NCI-H2107 (cell line): Measurements from ENCODE around the gene NCOA4.
A peak's percentile ranks its signal among the peaks of the same experiment; 100 is the strongest.
"Not testable (repeated sequence)": the region's sequence is repeated elsewhere in the genome, so short reads cannot be mapped to it uniquely, and the experiment has no call there.

Source experiments
- DNase-seq: peaks from one replicate; lab custom pipeline; 2025; lab: John Stamatoyannopoulos, UW

Gene NCOA4

GRCh38 chr10:45983538-45984186 lies 46.8 kb downstream of the NCOA4 start:
- DNase-seq: not testable (repeated sequence)

- DNase-seq: not testable (repeated sequence)
Observed at GRCh38 chr10:45981367-45981766, 49.1 kb downstream of the NCOA4 start.

- DNase-seq: not testable (repeated sequence)
Observed at GRCh38 chr10:45978554-45978953, 51.9 kb downstream of the NCOA4 start.

- DNase-seq: not testable (repeated sequence)
Observed at GRCh38 chr10:45974041-45974440, 56.4 kb downstream of the NCOA4 start.

GRCh38 chr10:45972813-45973169 lies 57.6 kb downstream of the NCOA4 start:
- not testable (repeated sequence) for DNase-seq

GRCh38 chr10:45972106-45972812 lies 58.2 kb downstream of the NCOA4 start, which contains the start of gene TIMM23:
Gene TIMM23, plus strand, starts transcription at chr10:45972489. Its CDS starts 136 bp downstream, at chr10:45972625.
- DNase-seq: peak; percentile 57

GRCh38 chr10:45971742-45972105 lies 58.7 kb downstream of the NCOA4 start:
- DNase-seq: not testable (repeated sequence)

- not testable (repeated sequence) for DNase-seq
Observed at GRCh38 chr10:45971019-45971418, 59.4 kb downstream of the NCOA4 start.

GRCh38 chr10:45962686-45963452 lies 67.6 kb downstream of the NCOA4 start:
- not testable (repeated sequence) for DNase-seq

GRCh38 chr10:45957928-45958327 lies 72.5 kb downstream of the NCOA4 start:
- DNase-seq: not testable (repeated sequence)

- DNase-seq: not testable (repeated sequence)
Observed at GRCh38 chr10:45956634-45957033, 73.8 kb downstream of the NCOA4 start.
